Measurements from ENCODE around the gene HYCC2.
"Not testable (repeated sequence)": the region's sequence is repeated elsewhere in the genome, so short reads cannot be mapped to it uniquely, and the experiment has no call there.

The HYCC2 gene

GRCh38 chr2:201071479-201072200 lies at the start of gene HYCC2, which contains the start of gene NDUFB3:
Gene HYCC2, minus strand, starts transcription at chr2:201071671. Its CDS starts 47,662 bp downstream, at chr2:201024009.
Gene NDUFB3, plus strand, starts transcription at chr2:201072001. Its CDS starts 6,882 bp downstream, at chr2:201078883.
- in situ Hi-C loops (cut with MboI; ENCODE audit: low sequenced_read_pairs): no loop called here

- in situ Hi-C loops (cut with MboI; ENCODE audit: low sequenced_read_pairs): no loop called here
These were observed 47.7 kb upstream of the HYCC2 start for GRCh38 chr2:201118961-201119854.

GRCh38 chr2:201118121-201118960 lies 46.9 kb upstream of the HYCC2 start:
- in situ Hi-C loops (cut with MboI; ENCODE audit: low sequenced_read_pairs): no loop called here

GRCh38 chr2:201117735-201118094 lies 46.2 kb upstream of the HYCC2 start:
- in situ Hi-C loops (cut with MboI; ENCODE audit: low sequenced_read_pairs): not testable (repeated sequence)

GRCh38 chr2:201116959-201117734 lies 45.7 kb upstream of the HYCC2 start:
- in situ Hi-C loops (cut with MboI; ENCODE audit: low sequenced_read_pairs): no loop called here

GRCh38 chr2:201116115-201116958 lies 44.9 kb upstream of the HYCC2 start, which contains the start of gene CFLAR:
Gene CFLAR, plus strand, starts transcription at chr2:201116164. Its CDS starts 13,702 bp downstream, at chr2:201129866.
- in situ Hi-C loops (cut with MboI; ENCODE audit: low sequenced_read_pairs): no loop called here

- in situ Hi-C loops (cut with MboI; ENCODE audit: low sequenced_read_pairs): no loop called here
These were observed 43.4 kb upstream of the HYCC2 start for GRCh38 chr2:201114846-201115245.

GRCh38 chr2:201114350-201114749 lies 42.9 kb upstream of the HYCC2 start:
- in situ Hi-C loops (cut with MboI; ENCODE audit: low sequenced_read_pairs): no loop called here

GRCh38 chr2:201111096-201111495 lies 39.6 kb upstream of the HYCC2 start:
- in situ Hi-C loops (cut with MboI; ENCODE audit: low sequenced_read_pairs): no loop called here

- in situ Hi-C loops (cut with MboI; ENCODE audit: low sequenced_read_pairs): no loop called here
These were observed 39.1 kb upstream of the HYCC2 start for GRCh38 chr2:201110615-201111014.

- in situ Hi-C loops (cut with MboI; ENCODE audit: low sequenced_read_pairs): no loop called here
These were observed 37.7 kb upstream of the HYCC2 start for GRCh38 chr2:201109186-201109585.

- in situ Hi-C loops (cut with MboI; ENCODE audit: low sequenced_read_pairs): no loop called here
These were observed 36.9 kb upstream of the HYCC2 start for GRCh38 chr2:201108341-201108740.

- in situ Hi-C loops (cut with MboI; ENCODE audit: low sequenced_read_pairs): no loop called here
These were observed 36.2 kb upstream of the HYCC2 start for GRCh38 chr2:201107624-201108023.

- in situ Hi-C loops (cut with MboI; ENCODE audit: low sequenced_read_pairs): no loop called here
These were observed 34.3 kb upstream of the HYCC2 start for GRCh38 chr2:201105759-201106158.

GRCh38 chr2:201100497-201100896 lies 29.0 kb upstream of the HYCC2 start:
- in situ Hi-C loops (cut with MboI; ENCODE audit: low sequenced_read_pairs): no loop called here

- in situ Hi-C loops (cut with MboI; ENCODE audit: low sequenced_read_pairs): no loop called here
These were observed 22.1 kb upstream of the HYCC2 start for GRCh38 chr2:201093573-201093972.

- in situ Hi-C loops (cut with MboI; ENCODE audit: low sequenced_read_pairs): no loop called here
These were observed 19.1 kb upstream of the HYCC2 start for GRCh38 chr2:201090574-201090973.

GRCh38 chr2:201084863-201085262 lies 13.4 kb upstream of the HYCC2 start:
- in situ Hi-C loops (cut with MboI; ENCODE audit: low sequenced_read_pairs): no loop called here

- in situ Hi-C loops (cut with MboI; ENCODE audit: low sequenced_read_pairs): no loop called here
These were observed 3.5 kb upstream of the HYCC2 start for GRCh38 chr2:201074996-201075395.
